ENCODE data around the gene MCOLN2.
A peak's percentile ranks its signal among the peaks of the same experiment; 100 is the strongest.
"Not testable (repeated sequence)": the region's sequence is repeated elsewhere in the genome, so short reads cannot be mapped to it uniquely, and the experiment has no call there.

The MCOLN2 gene

GRCh38 chr1:84939761-84940160, 57.2 kb downstream of the MCOLN2 start:
- no peak for DNase-seq

GRCh38 chr1:84939151-84939550, 57.8 kb downstream of the MCOLN2 start:
- no peak for DNase-seq

- DNase-seq, result peak; percentile 3 to 8
These were observed 60.6 kb downstream of the MCOLN2 start for GRCh38 chr1:84936116-84936810.

GRCh38 chr1:84933011-84933611, 63.8 kb downstream of the MCOLN2 start:
- DNase-seq, result no peak

- DNase-seq, result no peak
These were observed 66.1 kb downstream of the MCOLN2 start for GRCh38 chr1:84930831-84931230.

- DNase-seq, result no peak
These were observed 66.6 kb downstream of the MCOLN2 start for GRCh38 chr1:84930329-84930728.

- DNase-seq, result no peak
These were observed 67.3 kb downstream of the MCOLN2 start for GRCh38 chr1:84929581-84929980.

- no peak for DNase-seq
These were observed 67.9 kb downstream of the MCOLN2 start for GRCh38 chr1:84928979-84929378.

GRCh38 chr1:84923317-84923716, 73.6 kb downstream of the MCOLN2 start:
- DNase-seq, result no peak

GRCh38 chr1:84920159-84920558, 76.8 kb downstream of the MCOLN2 start:
- no peak for DNase-seq

- no peak for DNase-seq
These were observed 77.4 kb downstream of the MCOLN2 start for GRCh38 chr1:84919461-84919970.

- no peak for DNase-seq
These were observed 78.1 kb downstream of the MCOLN2 start for GRCh38 chr1:84918726-84919336.

- no peak for DNase-seq
These were observed 80.0 kb downstream of the MCOLN2 start for GRCh38 chr1:84916897-84917296.

GRCh38 chr1:84913555-84913892, 83.4 kb downstream of the MCOLN2 start:
- no peak for DNase-seq

- DNase-seq, result no peak
These were observed 84.0 kb downstream of the MCOLN2 start for GRCh38 chr1:84912726-84913554.

GRCh38 chr1:84908746-84909464, 88.0 kb downstream of the MCOLN2 start:
- not testable (repeated sequence) for DNase-seq

GRCh38 chr1:84907095-84907827, 89.7 kb downstream of the MCOLN2 start:
- no peak for DNase-seq

- DNase-seq, result not testable (repeated sequence)
These were observed 94.2 kb downstream of the MCOLN2 start for GRCh38 chr1:84902727-84903126.

- DNase-seq, result no peak
These were observed 96.9 kb downstream of the MCOLN2 start for GRCh38 chr1:84899969-84900368.

GRCh38 chr1:84896279-84896678, 100.6 kb downstream of the MCOLN2 start:
- DNase-seq, result no peak

- DNase-seq, result no peak
These were observed 104.0 kb downstream of the MCOLN2 start, which contains the start of gene LPAR3 for GRCh38 chr1:84892705-84893618. Gene LPAR3, minus strand, starts transcription at chr1:84893206. Its CDS starts 27,086 bp downstream, at chr1:84866120.
